ENCODE measurements around the gene BRIP1. TPM values are rescaled to one million over a fixed set of nuclear protein-coding genes. Genes with fewer than 3 reads are reported as not detected.

BRIP1 gene
- polyA plus RNA-seq, 1 experiment = 2.9 TPM

DNA sequence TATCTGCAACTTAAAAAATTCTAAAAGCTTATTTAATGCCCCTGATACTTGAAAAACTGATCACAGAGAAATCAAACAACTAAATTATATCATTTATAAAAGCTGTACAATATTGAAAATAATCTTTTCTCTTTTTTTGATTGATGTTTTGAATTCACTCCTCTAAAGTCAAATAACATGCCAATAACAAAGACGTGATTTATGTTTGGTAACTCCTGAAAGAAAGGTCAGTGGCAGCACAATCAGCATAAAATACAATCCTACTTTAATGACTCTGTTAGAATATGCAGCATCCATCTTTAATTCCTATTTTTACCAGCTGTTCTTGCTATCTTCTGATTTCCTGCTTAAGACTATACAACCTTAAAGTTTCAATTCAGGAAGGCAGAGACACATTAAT is 221.6 kb downstream of the BRIP1 start:
- TF ChIP-seq, protein P1, sequence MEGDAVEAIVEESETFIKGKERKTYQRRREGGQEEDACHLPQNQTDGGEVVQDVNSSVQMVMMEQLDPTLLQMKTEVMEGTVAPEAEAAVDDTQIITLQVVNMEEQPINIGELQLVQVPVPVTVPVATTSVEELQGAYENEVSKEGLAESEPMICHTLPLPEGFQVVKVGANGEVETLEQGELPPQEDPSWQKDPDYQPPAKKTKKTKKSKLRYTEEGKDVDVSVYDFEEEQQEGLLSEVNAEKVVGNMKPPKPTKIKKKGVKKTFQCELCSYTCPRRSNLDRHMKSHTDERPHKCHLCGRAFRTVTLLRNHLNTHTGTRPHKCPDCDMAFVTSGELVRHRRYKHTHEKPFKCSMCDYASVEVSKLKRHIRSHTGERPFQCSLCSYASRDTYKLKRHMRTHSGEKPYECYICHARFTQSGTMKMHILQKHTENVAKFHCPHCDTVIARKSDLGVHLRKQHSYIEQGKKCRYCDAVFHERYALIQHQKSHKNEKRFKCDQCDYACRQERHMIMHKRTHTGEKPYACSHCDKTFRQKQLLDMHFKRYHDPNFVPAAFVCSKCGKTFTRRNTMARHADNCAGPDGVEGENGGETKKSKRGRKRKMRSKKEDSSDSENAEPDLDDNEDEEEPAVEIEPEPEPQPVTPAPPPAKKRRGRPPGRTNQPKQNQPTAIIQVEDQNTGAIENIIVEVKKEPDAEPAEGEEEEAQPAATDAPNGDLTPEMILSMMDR (IDR thresholded peaks at IDR 0.05; ENCODE audit: insufficient read depth, low read depth, low read length) = no peak
- Histone ChIP-seq H3K4me3 (ENCODE audit: low read depth, low read length) (no peak overlapping the region), H3K27me3 (ENCODE audit: control insufficient read depth, insufficient read depth, low read length) (no peaks in the 10 kb centered on the region), H3K36me3 (ENCODE audit: control insufficient read depth, insufficient read depth, low read length) (no peaks in the 10 kb centered on the region)
- ChIA-PET POLR2A (no interaction called here), CTCF (interaction anchor here (2.0 kb wide), 1 partner anchor 192 kb away, joined by 7 read pairs; no protein-coding TSS in a partner anchor)
- no peak for DNase-seq (ENCODE audit: low read depth)

DNA sequence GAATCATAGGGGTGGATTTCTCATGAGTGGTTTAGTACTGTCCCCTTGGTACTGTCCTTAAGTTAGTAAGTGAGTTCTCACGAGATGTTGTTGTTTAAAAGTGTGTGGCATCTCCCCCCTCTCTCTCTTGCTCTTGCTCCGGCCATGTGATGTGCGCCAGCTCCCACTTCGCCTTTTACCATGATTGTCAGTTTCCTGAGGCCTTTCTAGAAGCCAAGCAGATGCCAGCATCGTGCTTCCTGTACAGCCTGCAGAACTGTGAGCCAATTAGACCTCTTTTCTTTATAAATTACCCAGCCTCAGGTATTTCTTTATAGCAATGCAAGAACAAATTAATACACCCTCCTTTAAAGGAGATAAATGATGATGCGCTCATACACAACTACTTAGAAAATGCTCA is 222.2 kb downstream of the BRIP1 start:
- ChIA-PET CTCF (interaction anchor here (1.0 to 2.0 kb wide), 2 partner anchors 193 to 196 kb away, joined by 4 to 7 read pairs; no protein-coding TSS in a partner anchor), POLR2A (no interaction called here)

DNA sequence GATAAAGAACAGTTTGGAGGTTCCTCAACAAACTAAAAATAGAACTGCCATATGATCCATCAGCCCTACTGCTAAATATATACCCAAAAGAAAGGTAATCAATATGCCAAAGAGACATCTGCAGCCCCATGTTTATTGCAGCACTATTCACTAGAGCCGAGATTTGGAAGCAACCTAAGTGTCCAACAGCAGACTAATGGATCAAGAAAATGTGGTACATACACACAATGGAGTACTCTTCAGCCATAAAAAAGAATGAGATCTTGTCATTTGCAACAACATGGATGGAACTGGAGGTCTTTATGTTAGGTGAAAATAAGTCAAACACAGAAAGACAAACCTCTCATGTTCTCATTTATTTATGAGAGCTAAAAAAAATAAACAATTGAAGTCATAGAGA is 223.5 kb downstream of the BRIP1 start:
- TF ChIP-seq, protein P1 (IDR thresholded peaks at IDR 0.05; ENCODE audit: insufficient read depth, low read depth, low read length) = no peak
- no peaks in the 10 kb centered on the region for H3K36me3 ChIP-seq (ENCODE audit: control insufficient read depth, insufficient read depth, low read length)
- DNase-seq (ENCODE audit: low read depth) = no peak
- no peaks in the 10 kb centered on the region for H3K27me3 ChIP-seq (ENCODE audit: control insufficient read depth, insufficient read depth, low read length)
- no peak overlapping the region for H3K4me3 ChIP-seq (ENCODE audit: low read depth, low read length)
- CTCF ChIA-PET = interaction anchor here (2.0 kb wide), 1 partner anchor 194 kb away, joined by 7 read pairs; no protein-coding TSS in a partner anchor
- POLR2A ChIA-PET = no interaction called here

More for the DNA sequence above, 222.2 kb downstream of the BRIP1 start:
- Histone ChIP-seq H3K4me3 (ENCODE audit: low read depth, low read length) (no peak overlapping the region), H3K27me3 (ENCODE audit: control insufficient read depth, insufficient read depth, low read length) (no peaks in the 10 kb centered on the region), H3K36me3 (ENCODE audit: control insufficient read depth, insufficient read depth, low read length) (no peaks in the 10 kb centered on the region)
- TF ChIP-seq, protein P1 (IDR thresholded peaks at IDR 0.05; ENCODE audit: insufficient read depth, low read depth, low read length) = no peak
- no peak for DNase-seq (ENCODE audit: low read depth)

DNA sequence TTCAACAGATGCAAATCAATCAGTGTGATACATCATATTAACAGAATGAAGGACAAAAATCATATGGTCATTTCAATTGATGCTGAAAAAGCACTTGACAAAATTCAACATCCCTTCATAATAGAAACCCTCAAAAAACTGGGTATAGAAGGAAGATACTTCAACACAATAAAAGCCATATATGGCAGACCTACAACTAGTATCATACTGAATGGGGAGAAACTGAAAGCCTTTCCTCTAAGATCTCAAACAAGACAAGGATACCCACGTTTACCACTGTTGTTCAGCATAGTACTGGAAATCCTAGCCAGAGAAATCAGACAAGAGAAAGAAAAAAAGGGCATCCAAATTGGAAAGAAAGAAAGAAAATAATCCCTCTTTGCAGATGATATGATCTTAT is 225.2 kb downstream of the BRIP1 start:
- TF ChIP-seq, protein P1 (IDR thresholded peaks at IDR 0.05; ENCODE audit: insufficient read depth, low read depth, low read length) = no peak

DNA sequence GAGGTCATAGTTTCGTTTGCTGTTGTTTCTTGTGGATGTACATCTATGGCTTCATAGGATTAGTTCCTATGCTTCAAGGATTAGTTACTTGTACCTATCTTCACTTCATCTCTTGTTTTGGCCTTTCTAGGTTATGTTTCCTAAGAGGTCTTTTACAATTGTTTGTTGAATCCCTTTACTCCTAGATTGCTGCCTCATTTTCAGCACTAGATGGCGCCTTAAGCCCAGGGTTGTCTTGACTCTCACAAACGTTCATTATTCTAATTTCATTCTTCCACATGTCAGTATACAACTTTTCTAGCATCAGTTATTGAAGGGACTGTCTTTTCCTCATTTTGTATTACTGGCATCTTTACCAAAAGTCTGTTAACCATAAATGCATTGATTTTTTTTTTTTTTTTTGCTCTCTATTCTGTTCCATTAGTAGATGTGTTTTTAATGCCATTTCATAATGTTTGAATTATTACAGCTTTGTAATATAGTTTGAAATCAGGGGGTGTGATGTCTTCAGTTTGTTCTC is 227.4 kb downstream of the BRIP1 start:
- TF ChIP-seq, protein P1 (IDR thresholded peaks at IDR 0.05; ENCODE audit: insufficient read depth, low read depth, low read length) = peak; percentile 82
- CTCF ChIA-PET = interaction anchor here (0.6 to 4.9 kb wide), 12 partner anchors 10 to 225 kb away, joined by 3 to 33 read pairs (median 6); no protein-coding TSS in a partner anchor
- no peaks in the 10 kb centered on the region for H3K36me3 ChIP-seq (ENCODE audit: control insufficient read depth, insufficient read depth, low read length)
- no peak overlapping the region for H3K4me3 ChIP-seq (ENCODE audit: low read depth, low read length)
- no peak for DNase-seq (ENCODE audit: low read depth)
- POLR2A ChIA-PET = no interaction called here
- H3K27me3 ChIP-seq (ENCODE audit: control insufficient read depth, insufficient read depth, low read length) = no peaks in the 10 kb centered on the region

More for the DNA sequence above, 225.2 kb downstream of the BRIP1 start:
- DNase-seq (ENCODE audit: low read depth) = no peak
- H3K4me3 ChIP-seq (ENCODE audit: low read depth, low read length) = no peak overlapping the region
- ChIA-PET POLR2A (no interaction called here), CTCF (interaction anchor here (0.6 to 3.9 kb wide), 2 partner anchors 42 to 196 kb away, joined by 3 to 24 read pairs; no protein-coding TSS in a partner anchor)
- no peaks in the 10 kb centered on the region for H3K27me3 ChIP-seq (ENCODE audit: control insufficient read depth, insufficient read depth, low read length)
- H3K36me3 ChIP-seq (ENCODE audit: control insufficient read depth, insufficient read depth, low read length) = no peaks in the 10 kb centered on the region
